ENCODE results near the gene LIPA.
"Not testable (repeated sequence)": the region's sequence is repeated elsewhere in the genome, so short reads cannot be mapped to it uniquely, and the experiment has no call there.

The LIPA gene

DNA sequence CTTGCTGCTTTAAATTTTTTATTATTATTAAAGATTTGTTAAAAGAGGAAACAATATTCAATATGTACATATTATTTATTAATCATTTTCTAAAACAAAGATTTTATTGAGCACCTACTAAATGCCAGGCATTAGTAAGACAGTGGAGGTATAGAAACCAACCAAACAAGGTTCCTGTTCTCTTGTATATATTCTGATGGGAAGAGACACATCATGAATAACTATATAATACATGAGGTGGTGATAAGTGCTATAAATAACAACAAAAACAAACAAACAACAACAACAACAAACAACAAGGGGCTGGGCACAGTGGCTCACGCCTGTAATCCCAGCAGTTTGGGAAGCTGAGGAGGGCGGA is 630 bp upstream of the LIPA start:
- no peak for DNase-seq (ENCODE audit: low read depth)
- TF ChIP-seq, protein P1, sequence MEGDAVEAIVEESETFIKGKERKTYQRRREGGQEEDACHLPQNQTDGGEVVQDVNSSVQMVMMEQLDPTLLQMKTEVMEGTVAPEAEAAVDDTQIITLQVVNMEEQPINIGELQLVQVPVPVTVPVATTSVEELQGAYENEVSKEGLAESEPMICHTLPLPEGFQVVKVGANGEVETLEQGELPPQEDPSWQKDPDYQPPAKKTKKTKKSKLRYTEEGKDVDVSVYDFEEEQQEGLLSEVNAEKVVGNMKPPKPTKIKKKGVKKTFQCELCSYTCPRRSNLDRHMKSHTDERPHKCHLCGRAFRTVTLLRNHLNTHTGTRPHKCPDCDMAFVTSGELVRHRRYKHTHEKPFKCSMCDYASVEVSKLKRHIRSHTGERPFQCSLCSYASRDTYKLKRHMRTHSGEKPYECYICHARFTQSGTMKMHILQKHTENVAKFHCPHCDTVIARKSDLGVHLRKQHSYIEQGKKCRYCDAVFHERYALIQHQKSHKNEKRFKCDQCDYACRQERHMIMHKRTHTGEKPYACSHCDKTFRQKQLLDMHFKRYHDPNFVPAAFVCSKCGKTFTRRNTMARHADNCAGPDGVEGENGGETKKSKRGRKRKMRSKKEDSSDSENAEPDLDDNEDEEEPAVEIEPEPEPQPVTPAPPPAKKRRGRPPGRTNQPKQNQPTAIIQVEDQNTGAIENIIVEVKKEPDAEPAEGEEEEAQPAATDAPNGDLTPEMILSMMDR (conservative IDR thresholded peaks at IDR 0.05; ENCODE audit: control insufficient read depth, insufficient read depth, low read depth, low read length): no peak
- H3K4me3 ChIP-seq (ENCODE audit: control insufficient read depth, low read depth, low read length): no peak overlapping the region

DNA sequence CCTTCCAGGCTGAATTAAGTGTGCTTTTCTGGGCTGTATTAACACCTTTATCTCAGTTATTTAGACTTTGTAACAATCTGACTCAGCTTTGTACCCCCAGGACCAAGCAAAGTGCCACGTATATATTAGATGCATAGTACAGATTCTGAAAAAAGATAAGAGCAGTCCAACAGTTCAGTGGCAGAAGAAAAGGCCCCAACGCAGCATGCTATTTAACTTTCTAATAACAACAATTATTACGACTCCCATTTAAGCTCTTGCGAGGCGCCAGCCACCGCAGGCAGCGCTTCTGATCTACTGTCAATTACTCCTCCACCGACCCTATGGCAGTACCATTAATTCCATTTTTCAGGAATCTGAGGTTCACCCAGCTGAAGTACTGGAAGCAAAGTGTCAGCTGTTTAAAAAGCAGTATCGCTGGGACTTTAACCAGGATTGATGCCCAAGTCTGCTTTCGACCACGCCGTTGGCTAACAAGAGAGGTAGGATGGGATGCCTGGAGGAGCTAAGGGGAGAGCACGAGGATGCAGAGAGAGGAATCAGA is 638 bp downstream of the LIPA start:
- no peak for DNase-seq (ENCODE audit: low read depth)
- TF ChIP-seq, protein P1 (conservative IDR thresholded peaks at IDR 0.05; ENCODE audit: control insufficient read depth, insufficient read depth, low read depth, low read length): no peak
- H3K4me3 ChIP-seq (ENCODE audit: control insufficient read depth, low read depth, low read length): peak overlapping the region; percentile 92

DNA sequence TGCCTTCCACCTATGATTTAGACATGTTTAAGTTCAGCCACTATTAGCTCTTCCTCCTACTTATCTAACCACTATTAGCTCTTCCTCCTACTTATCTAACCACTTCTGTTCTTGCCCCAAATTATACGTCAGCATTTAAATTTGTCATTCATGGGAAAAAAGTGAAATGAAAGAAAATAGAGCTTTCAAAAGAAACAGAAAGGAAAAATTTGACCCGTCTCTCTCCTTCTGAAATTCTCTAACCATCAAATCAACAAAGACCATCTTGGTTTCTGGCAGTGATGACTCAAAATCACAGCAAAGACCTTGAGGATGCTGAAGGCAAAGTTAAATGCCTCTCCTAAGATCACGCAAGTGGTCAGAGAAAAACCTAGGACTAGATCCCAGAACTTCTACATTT is 2.6 kb downstream of the LIPA start:
- TF ChIP-seq, protein P1 (conservative IDR thresholded peaks at IDR 0.05; ENCODE audit: control insufficient read depth, insufficient read depth, low read depth, low read length): no peak
- H3K4me3 ChIP-seq (ENCODE audit: control insufficient read depth, low read depth, low read length): no peak overlapping the region
- no peak for DNase-seq (ENCODE audit: low read depth)

DNA sequence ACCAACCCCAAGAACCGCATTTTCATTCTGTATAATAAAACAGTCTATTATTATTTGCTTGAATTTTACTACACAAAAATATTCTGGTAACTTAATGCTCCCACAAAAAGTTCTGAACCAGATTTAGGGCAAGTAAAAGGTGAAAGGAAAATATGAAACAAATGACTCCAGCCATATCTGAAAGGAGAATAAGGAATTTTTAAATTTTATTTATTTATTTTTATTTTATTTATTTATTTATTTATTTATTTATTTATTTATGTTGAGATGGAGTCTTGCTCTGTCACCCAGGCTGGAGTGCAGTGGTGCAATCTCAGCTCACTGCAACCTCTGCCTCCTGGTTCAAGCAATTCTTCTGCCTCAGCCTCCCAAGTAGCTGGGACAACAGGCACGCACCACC is 4.0 kb downstream of the LIPA start:
- not testable (repeated sequence) for H3K4me3 ChIP-seq (ENCODE audit: control insufficient read depth, low read depth, low read length); DNase-seq (ENCODE audit: low read depth)

DNA sequence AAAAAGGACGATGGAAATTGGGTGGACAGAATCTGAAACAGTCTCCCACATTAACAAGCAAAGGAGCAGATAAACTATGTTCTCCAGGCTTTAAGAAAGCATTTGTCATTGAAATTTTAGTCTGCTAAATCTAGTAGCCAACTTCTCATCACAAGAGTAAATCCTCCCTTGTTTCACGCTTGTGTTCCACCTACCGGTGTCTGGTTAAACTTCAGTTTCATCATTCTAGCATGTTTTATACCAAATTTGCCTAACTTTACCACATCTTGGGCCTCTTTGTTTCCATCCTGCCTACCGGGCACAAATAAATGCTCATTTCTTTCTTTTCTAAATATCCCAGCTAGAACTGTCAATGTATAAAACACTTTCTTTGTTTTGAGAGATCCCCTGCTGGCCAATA is 5.8 kb downstream of the LIPA start:
- H3K4me3 ChIP-seq (ENCODE audit: control insufficient read depth, low read depth, low read length): no peak overlapping the region
- TF ChIP-seq, protein P1 (conservative IDR thresholded peaks at IDR 0.05; ENCODE audit: control insufficient read depth, insufficient read depth, low read depth, low read length): peak; percentile 19
- no peak for DNase-seq (ENCODE audit: low read depth)

DNA sequence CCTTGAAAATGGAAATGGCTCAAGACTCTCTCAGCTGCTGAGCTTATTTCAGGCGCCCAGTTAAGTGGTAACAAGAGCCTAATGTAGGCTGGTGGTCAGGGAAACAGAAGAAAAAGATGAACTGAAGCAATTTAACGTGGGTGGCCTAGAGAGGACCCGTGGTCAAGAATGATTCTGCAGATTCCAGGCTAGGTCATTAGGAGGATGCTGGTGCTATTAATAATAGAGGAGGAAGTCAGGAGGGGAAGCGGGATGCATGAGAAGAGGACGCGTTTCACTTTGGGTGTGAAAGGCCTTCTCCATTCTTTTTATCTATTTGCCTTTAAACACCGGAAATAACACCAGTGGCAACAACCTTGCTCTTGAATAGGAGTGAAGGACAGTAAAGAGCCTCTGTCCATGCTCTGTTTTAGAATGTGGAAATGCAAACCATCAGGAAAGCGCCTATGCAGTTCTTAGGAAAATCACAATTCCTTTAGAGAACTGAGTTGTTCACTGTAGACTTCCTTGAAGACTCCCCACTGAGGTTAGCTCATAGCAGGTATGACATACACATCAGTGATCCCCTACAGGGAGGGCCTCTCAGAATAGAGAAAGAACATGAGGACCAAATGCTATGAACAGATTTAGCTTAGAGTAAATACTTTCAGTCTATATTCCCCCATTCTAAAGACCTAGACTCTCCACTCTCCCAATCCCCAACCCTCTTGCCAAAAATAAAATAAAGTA is 8.6 kb downstream of the LIPA start:
- DNase-seq (ENCODE audit: low read depth): peak; percentile 28
- TF ChIP-seq, protein P1 (conservative IDR thresholded peaks at IDR 0.05; ENCODE audit: control insufficient read depth, insufficient read depth, low read depth, low read length): no peak
- no peak overlapping the region for H3K4me3 ChIP-seq (ENCODE audit: control insufficient read depth, low read depth, low read length)

DNA sequence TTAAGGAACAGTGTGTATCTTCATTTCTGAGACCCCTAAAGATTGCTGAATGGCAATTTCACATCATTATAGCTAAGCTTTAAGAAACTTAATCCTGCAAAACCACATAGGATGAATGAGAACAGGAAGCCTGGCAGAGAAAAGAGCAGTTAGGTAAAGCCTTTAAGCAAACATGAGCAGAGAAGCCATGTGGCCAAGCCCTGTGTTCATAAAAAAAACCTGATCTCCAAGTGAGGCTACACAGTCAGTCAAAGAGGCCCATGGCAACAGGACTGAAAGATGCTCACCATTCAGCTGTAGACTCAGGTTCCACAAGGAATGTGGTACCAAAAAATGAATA is 9.3 kb downstream of the LIPA start:
- H3K4me3 ChIP-seq (ENCODE audit: control insufficient read depth, low read depth, low read length): no peak overlapping the region
- TF ChIP-seq, protein P1 (conservative IDR thresholded peaks at IDR 0.05; ENCODE audit: control insufficient read depth, insufficient read depth, low read depth, low read length): no peak
- no peak for DNase-seq (ENCODE audit: low read depth)

Data from fibroblast of mammary gland (primary cell).